ENCODE measurements around the gene ELAVL2.

Gene ELAVL2

GRCh38 chr9:23658376-23659258, 167.4 kb downstream of the ELAVL2 start:
- DNase-seq = no peak

GRCh38 chr9:23651051-23651450, 175.0 kb downstream of the ELAVL2 start:
- DNase-seq = no peak

- DNase-seq = no peak
Observed at GRCh38 chr9:23648651-23649050, 177.4 kb downstream of the ELAVL2 start.

GRCh38 chr9:23644896-23645295, 181.1 kb downstream of the ELAVL2 start:
- DNase-seq = no peak

- DNase-seq = no peak
Observed at GRCh38 chr9:23644326-23644725, 181.7 kb downstream of the ELAVL2 start.

- no peak for DNase-seq
Observed at GRCh38 chr9:23643656-23644258, 182.3 kb downstream of the ELAVL2 start.

Measured in NCI-H187 (cell line).